WTC11 (cell line): Measurements from ENCODE around the gene PDE3B.

Experiments used
- ELF4 ChIP-seq: sonication (generic); formaldehyde crosslinking; IDR thresholded peaks from 2 replicates; pipeline ENCODE4 v1.8.1; 2022; ENCODE audit warnings: low read depth, mild to moderate bottlenecking, moderate library complexity, missing genetic modification reagents
- FOXJ3 ChIP-seq: sonication (generic); formaldehyde crosslinking; IDR thresholded peaks from 2 replicates; pipeline ENCODE4 v1.9.0; 2021; ENCODE audit warnings: missing genetic modification reagents, mild to moderate bottlenecking, borderline replicate concordance
- FOXK1 ChIP-seq: sonication (generic); formaldehyde crosslinking; IDR thresholded peaks from 2 replicates; pipeline ENCODE4 v1.8.0; 2022; ENCODE audit warnings: mild to moderate bottlenecking, moderate library complexity, missing genetic modification reagents
- SMAD3 ChIP-seq: sonication (generic); formaldehyde crosslinking; IDR thresholded peaks from 2 replicates; pipeline ENCODE4 v1.8.0; 2022; ENCODE audit warnings: missing genetic modification reagents, mild to moderate bottlenecking, borderline replicate concordance
- TEAD4 ChIP-seq: sonication (generic); formaldehyde crosslinking; IDR thresholded peaks from 2 replicates; pipeline ENCODE4 v1.8.0; 2022; ENCODE audit warnings: mild to moderate bottlenecking, missing genetic modification reagents
- TF ChIP-seq, protein P1 (sequence below): fragments of 200-600 bp; IDR thresholded peaks from 2 replicates; pipeline ENCODE4 v1.8.0; 2022; ENCODE audit warnings: antibody characterized with exemption
- TF ChIP-seq, protein P2 (sequence below): sonication (generic); formaldehyde crosslinking; IDR thresholded peaks from 2 replicates; pipeline ENCODE4 v1.8.0; 2022; ENCODE audit warnings: mild to moderate bottlenecking, missing genetic modification reagents
- TF ChIP-seq, protein P3 (sequence below): sonication (generic); formaldehyde crosslinking; IDR thresholded peaks from 2 replicates; pipeline ENCODE4 v1.8.1; 2022; ENCODE audit warnings: low read depth, missing genetic modification reagents, borderline replicate concordance
- TF ChIP-seq, protein P4 (sequence below): sonication (generic); formaldehyde crosslinking; IDR thresholded peaks from 2 replicates; pipeline ENCODE4 v1.8.0; 2023; ENCODE audit warnings: missing genetic modification reagents
- TF ChIP-seq, protein P5 (sequence below): sonication (generic); formaldehyde crosslinking; IDR thresholded peaks from 2 replicates; pipeline ENCODE4 v1.8.1; 2022; ENCODE audit warnings: missing genetic modification reagents, borderline replicate concordance
- TF ChIP-seq, protein P6 (sequence below): fragments of 250-450 bp; sonication (Bioruptor Pico); conservative IDR thresholded peaks from 2 replicates; pipeline ENCODE4 v1.9.0; 2021; ENCODE audit warnings: mild to moderate bottlenecking
- TF ChIP-seq, protein P7 (sequence below): sonication (generic); formaldehyde crosslinking; IDR thresholded peaks from 2 replicates; pipeline ENCODE4 v1.8.0; 2022; ENCODE audit warnings: mild to moderate bottlenecking, missing genetic modification reagents
- TF ChIP-seq, protein P8 (sequence below): sonication (generic); formaldehyde crosslinking; IDR thresholded peaks from 2 replicates; pipeline ENCODE4 v1.8.0; 2022; ENCODE audit warnings: mild to moderate bottlenecking, missing genetic modification reagents
- TF ChIP-seq, protein P9 (sequence below): sonication (generic); formaldehyde crosslinking; IDR thresholded peaks from 2 replicates; pipeline ENCODE4 v1.8.1; 2023; ENCODE audit warnings: mild to moderate bottlenecking, missing genetic modification reagents, borderline replicate concordance

DNA sequence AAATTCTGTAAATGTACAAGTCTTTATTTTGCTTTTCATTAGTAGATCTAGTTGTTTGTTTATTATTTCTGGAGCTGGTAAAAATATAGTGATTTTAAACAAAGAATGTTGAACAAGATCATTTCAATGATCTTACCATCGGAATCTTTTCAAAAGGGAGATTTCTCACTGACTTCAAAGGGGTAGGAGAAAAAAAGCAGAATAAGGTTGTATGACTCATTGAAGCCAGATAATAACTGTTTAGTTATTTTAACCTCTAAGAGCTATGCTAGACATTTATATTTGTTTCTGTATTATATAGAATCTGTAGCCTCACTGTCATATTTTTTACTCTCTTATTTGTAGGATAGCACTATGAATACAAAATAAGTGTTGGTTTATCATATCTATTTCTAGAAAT is 8.1 kb upstream of the PDE3B start:
- TF ChIP-seq, protein P1, sequence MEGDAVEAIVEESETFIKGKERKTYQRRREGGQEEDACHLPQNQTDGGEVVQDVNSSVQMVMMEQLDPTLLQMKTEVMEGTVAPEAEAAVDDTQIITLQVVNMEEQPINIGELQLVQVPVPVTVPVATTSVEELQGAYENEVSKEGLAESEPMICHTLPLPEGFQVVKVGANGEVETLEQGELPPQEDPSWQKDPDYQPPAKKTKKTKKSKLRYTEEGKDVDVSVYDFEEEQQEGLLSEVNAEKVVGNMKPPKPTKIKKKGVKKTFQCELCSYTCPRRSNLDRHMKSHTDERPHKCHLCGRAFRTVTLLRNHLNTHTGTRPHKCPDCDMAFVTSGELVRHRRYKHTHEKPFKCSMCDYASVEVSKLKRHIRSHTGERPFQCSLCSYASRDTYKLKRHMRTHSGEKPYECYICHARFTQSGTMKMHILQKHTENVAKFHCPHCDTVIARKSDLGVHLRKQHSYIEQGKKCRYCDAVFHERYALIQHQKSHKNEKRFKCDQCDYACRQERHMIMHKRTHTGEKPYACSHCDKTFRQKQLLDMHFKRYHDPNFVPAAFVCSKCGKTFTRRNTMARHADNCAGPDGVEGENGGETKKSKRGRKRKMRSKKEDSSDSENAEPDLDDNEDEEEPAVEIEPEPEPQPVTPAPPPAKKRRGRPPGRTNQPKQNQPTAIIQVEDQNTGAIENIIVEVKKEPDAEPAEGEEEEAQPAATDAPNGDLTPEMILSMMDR: no peak
- TF ChIP-seq, protein P2, sequence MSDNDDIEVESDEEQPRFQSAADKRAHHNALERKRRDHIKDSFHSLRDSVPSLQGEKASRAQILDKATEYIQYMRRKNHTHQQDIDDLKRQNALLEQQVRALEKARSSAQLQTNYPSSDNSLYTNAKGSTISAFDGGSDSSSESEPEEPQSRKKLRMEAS (CRISPR knock-in tag): no peak
- TF ChIP-seq, protein P3, sequence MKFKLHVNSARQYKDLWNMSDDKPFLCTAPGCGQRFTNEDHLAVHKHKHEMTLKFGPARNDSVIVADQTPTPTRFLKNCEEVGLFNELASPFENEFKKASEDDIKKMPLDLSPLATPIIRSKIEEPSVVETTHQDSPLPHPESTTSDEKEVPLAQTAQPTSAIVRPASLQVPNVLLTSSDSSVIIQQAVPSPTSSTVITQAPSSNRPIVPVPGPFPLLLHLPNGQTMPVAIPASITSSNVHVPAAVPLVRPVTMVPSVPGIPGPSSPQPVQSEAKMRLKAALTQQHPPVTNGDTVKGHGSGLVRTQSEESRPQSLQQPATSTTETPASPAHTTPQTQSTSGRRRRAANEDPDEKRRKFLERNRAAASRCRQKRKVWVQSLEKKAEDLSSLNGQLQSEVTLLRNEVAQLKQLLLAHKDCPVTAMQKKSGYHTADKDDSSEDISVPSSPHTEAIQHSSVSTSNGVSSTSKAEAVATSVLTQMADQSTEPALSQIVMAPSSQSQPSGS: no peak
- TF ChIP-seq, protein P4, sequence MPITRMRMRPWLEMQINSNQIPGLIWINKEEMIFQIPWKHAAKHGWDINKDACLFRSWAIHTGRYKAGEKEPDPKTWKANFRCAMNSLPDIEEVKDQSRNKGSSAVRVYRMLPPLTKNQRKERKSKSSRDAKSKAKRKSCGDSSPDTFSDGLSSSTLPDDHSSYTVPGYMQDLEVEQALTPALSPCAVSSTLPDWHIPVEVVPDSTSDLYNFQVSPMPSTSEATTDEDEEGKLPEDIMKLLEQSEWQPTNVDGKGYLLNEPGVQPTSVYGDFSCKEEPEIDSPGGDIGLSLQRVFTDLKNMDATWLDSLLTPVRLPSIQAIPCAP: no peak
- TF ChIP-seq TEAD4 (no peak), FOXK1 (no peak), ELF4 (CRISPR knock-in tag) (no peak), SMAD3 (CRISPR knock-in tag) (no peak), FOXJ3 (CRISPR knock-in tag) (no peak)
- TF ChIP-seq, protein P5, sequence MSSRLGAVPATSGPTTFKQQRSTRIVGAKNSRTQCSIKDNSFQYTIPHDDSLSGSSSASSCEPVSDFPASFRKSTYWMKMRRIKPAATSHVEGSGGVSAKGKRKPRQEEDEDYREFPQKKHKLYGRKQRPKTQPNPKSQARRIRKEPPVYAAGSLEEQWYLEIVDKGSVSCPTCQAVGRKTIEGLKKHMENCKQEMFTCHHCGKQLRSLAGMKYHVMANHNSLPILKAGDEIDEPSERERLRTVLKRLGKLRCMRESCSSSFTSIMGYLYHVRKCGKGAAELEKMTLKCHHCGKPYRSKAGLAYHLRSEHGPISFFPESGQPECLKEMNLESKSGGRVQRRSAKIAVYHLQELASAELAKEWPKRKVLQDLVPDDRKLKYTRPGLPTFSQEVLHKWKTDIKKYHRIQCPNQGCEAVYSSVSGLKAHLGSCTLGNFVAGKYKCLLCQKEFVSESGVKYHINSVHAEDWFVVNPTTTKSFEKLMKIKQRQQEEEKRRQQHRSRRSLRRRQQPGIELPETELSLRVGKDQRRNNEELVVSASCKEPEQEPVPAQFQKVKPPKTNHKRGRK (CRISPR knock-in tag): no peak
- TF ChIP-seq, protein P6, sequence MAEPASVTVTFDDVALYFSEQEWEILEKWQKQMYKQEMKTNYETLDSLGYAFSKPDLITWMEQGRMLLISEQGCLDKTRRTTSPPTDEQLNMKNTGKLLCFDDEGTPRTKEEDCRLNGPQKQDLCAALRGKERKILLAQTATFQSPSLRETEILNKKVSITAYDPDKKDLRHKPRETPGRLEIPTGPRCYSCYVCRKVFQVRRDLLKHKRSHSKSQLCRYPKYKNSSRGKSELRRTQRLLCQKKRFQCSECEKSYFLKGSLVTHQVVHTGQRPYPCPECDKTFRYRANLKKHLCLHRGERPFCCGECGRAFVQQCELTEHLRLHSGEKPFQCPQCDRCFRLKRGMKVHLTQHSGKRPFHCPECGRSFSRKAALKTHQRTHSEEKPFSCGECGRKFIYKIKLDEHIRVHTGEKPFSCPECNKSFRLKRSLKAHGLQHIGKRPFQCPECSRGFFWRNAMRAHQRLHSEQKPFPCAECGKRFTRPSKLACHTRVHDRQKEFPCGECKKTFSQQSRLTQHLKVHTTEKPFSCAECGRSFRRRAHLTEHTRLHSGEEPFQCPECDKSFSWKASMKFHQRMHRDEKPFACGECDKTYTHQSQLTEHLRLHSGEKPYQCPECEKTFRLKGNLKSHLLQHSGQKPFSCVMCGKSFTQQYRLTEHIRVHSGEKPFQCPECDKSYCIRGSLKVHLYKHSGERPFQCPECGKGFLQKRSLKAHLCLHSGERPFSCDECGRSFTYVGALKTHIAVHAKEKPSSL (CRISPR knock-in tag): no peak
- TF ChIP-seq, protein P7, sequence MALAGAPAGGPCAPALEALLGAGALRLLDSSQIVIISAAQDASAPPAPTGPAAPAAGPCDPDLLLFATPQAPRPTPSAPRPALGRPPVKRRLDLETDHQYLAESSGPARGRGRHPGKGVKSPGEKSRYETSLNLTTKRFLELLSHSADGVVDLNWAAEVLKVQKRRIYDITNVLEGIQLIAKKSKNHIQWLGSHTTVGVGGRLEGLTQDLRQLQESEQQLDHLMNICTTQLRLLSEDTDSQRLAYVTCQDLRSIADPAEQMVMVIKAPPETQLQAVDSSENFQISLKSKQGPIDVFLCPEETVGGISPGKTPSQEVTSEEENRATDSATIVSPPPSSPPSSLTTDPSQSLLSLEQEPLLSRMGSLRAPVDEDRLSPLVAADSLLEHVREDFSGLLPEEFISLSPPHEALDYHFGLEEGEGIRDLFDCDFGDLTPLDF (CRISPR knock-in tag): no peak
- TF ChIP-seq, protein P8, sequence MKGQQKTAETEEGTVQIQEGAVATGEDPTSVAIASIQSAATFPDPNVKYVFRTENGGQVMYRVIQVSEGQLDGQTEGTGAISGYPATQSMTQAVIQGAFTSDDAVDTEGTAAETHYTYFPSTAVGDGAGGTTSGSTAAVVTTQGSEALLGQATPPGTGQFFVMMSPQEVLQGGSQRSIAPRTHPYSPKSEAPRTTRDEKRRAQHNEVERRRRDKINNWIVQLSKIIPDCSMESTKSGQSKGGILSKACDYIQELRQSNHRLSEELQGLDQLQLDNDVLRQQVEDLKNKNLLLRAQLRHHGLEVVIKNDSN (CRISPR knock-in tag): no peak
- TF ChIP-seq, protein P9, sequence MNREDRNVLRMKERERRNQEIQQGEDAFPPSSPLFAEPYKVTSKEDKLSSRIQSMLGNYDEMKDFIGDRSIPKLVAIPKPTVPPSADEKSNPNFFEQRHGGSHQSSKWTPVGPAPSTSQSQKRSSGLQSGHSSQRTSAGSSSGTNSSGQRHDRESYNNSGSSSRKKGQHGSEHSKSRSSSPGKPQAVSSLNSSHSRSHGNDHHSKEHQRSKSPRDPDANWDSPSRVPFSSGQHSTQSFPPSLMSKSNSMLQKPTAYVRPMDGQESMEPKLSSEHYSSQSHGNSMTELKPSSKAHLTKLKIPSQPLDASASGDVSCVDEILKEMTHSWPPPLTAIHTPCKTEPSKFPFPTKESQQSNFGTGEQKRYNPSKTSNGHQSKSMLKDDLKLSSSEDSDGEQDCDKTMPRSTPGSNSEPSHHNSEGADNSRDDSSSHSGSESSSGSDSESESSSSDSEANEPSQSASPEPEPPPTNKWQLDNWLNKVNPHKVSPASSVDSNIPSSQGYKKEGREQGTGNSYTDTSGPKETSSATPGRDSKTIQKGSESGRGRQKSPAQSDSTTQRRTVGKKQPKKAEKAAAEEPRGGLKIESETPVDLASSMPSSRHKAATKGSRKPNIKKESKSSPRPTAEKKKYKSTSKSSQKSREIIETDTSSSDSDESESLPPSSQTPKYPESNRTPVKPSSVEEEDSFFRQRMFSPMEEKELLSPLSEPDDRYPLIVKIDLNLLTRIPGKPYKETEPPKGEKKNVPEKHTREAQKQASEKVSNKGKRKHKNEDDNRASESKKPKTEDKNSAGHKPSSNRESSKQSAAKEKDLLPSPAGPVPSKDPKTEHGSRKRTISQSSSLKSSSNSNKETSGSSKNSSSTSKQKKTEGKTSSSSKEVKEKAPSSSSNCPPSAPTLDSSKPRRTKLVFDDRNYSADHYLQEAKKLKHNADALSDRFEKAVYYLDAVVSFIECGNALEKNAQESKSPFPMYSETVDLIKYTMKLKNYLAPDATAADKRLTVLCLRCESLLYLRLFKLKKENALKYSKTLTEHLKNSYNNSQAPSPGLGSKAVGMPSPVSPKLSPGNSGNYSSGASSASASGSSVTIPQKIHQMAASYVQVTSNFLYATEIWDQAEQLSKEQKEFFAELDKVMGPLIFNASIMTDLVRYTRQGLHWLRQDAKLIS (CRISPR knock-in tag): no peak
